B cell (primary cell): ENCODE measurements around the gene FARP1. TPM values are rescaled to one million over a fixed set of nuclear protein-coding genes. Genes with fewer than 3 reads are reported as not detected.

Source experiments
- ATAC-seq: fragments of 200-7000 bp; cut with Tn5 transposase; one replicate; pipeline ENCODE4 v1.10.0; 2021; ENCODE audit warnings: low read depth, mild to moderate bottlenecking, moderate number of reproducible peaks, moderate library complexity
- CTCF ChIA-PET: fragments of 350-600 bp; sonication (Branson Sonifier 250); formaldehyde crosslinking; loops from one replicate; lab custom pipeline; 2021; ENCODE audit warnings: antibody characterized with exemption, inconsistent platforms; lab: Charles Lee
- POLR2A ChIA-PET: fragments of 350-600 bp; sonication (Branson Sonifier 250); formaldehyde crosslinking; loops from one replicate; lab custom pipeline; 2021; ENCODE audit warnings: antibody characterized with exemption; lab: Charles Lee
- DNase-seq: peaks from one replicate; pipeline ENCODE4 v3.0.0; 2013
- H2AFZ ChIP-seq: 2 replicates; pipeline ENCODE4 v1.6.1; 2012; ENCODE audit warnings: mild to moderate bottlenecking, low read depth, low read length; ENCODE audit not compliant: insufficient read depth, poor library complexity, severe bottlenecking
- H3K27ac ChIP-seq, 2 donors: 1 replicate in 1 of 2; 2 replicates in 1 of 2; pipeline ENCODE4 v1.5.1; 2012 to 2013; ENCODE audit warnings: low read length in 2 of 2, mild to moderate bottlenecking in 2 of 2, moderate library complexity in 1 of 2
- H3K27me3 ChIP-seq, 4 experiments: fragments of 200-600 bp in 1 of 4; sonication (generic) in 1 of 4; replicated peaks in 1 of 4; 1 replicate in 2 of 4; 2 replicates in 2 of 4; pipeline versions ENCODE4 v1.6.1 to v1.7.0; 2013 to 2016; ENCODE audit warnings: low read length in 3 of 4, mild to moderate bottlenecking in 2 of 4, mixed read lengths in 1 of 4, moderate library complexity in 1 of 4; ENCODE audit not compliant: insufficient read depth in 4 of 4, control insufficient read depth in 3 of 4; ENCODE audit errors: control extremely low read depth in 1 of 4
- H3K36me3 ChIP-seq, 2 experiments: replicated peaks in 1 of 2; 1 replicate in 1 of 2; 2 replicates in 1 of 2; pipeline versions ENCODE4 v1.6.1 to v1.7.1; 2013; ENCODE audit warnings: low read length in 1 of 2; ENCODE audit not compliant: insufficient read depth in 2 of 2, control insufficient read depth in 1 of 2; ENCODE audit errors: control extremely low read depth in 1 of 2, extremely low read depth in 1 of 2
- H3K4me1 ChIP-seq, 2 donors: fragments of 200-600 bp in 1 of 2; sonication (generic) in 1 of 2; 1 replicate in 1 of 2; 2 replicates in 1 of 2; pipeline versions ENCODE4 v1.5.1 to v1.6.1; 2013 to 2017; ENCODE audit warnings: low read length in 2 of 2; ENCODE audit not compliant: control insufficient read depth in 2 of 2, insufficient read depth in 2 of 2
- H3K4me2 ChIP-seq: replicated peaks from 2 replicates; pipeline ENCODE3; 2012; ENCODE audit warnings: mild to moderate bottlenecking, low read depth, low read length; ENCODE audit not compliant: poor library complexity, severe bottlenecking
- H3K4me3 ChIP-seq, 5 experiments: fragments of 200-600 bp in 1 of 5; sonication (generic) in 1 of 5; 1 replicate in 3 of 5; 2 replicates in 2 of 5; pipeline versions ENCODE4 v1.5.1 to v1.7.0; 2011 to 2016; ENCODE audit warnings: low read length in 4 of 5, mild to moderate bottlenecking in 4 of 5, low read depth in 2 of 5, control low read depth in 1 of 5, moderate library complexity in 1 of 5; ENCODE audit not compliant: insufficient read depth in 1 of 5; ENCODE audit errors: control extremely low read depth in 1 of 5, extremely low read depth in 1 of 5
- H3K79me2 ChIP-seq: fragments of 200-600 bp; sonication (generic); one replicate; pipeline ENCODE4 v1.6.0; 2016; ENCODE audit warnings: low read length; ENCODE audit not compliant: control insufficient read depth, insufficient read depth
- H3K9ac ChIP-seq: fragments of 200-600 bp; sonication (generic); 2 replicates; pipeline ENCODE4 v1.6.1; 2017; ENCODE audit warnings: mild to moderate bottlenecking, low read length, moderate library complexity
- H3K9me3 ChIP-seq, 3 donors: one replicate each; pipeline versions ENCODE4 v1.6.1 to v1.7.1; 2013; ENCODE audit warnings: low read length in 2 of 3; ENCODE audit not compliant: control insufficient read depth in 2 of 3, insufficient read depth in 1 of 3; ENCODE audit errors: control extremely low read depth in 1 of 3
- H4K20me1 ChIP-seq: 2 replicates; pipeline ENCODE4 v1.6.0; 2012; ENCODE audit warnings: mild to moderate bottlenecking, low read length; ENCODE audit not compliant: insufficient read depth, control insufficient read depth, poor library complexity, severe bottlenecking
- H3K27ac Mint-ChIP-seq: one replicate; pipeline ENCODE4 v1.8.0; 2021; ENCODE audit warnings: mixed read lengths
- H3K27me3 Mint-ChIP-seq: one replicate; pipeline ENCODE4 v1.8.0; 2021; ENCODE audit warnings: mixed read lengths
- H3K4me1 Mint-ChIP-seq: one replicate; pipeline ENCODE4 v1.8.0; 2021; ENCODE audit warnings: mixed read lengths
- H3K4me3 Mint-ChIP-seq: one replicate; pipeline ENCODE4 v1.8.0; 2021; ENCODE audit warnings: mixed read lengths
- H3K9me3 Mint-ChIP-seq: one replicate; pipeline ENCODE4 v1.8.0; 2022; ENCODE audit warnings: mixed read lengths; ENCODE audit not compliant: insufficient read depth
- EZH2 ChIP-seq: IDR thresholded peaks from 2 replicates; pipeline ENCODE4 v1.6.1; 2012; ENCODE audit warnings: borderline replicate concordance, low read depth, mild to moderate bottlenecking, moderate library complexity, low read length; ENCODE audit not compliant: insufficient read depth, poor library complexity, severe bottlenecking
- WGBS: methylation state at CpG from one replicate; pipeline ENCODE4 v1.1.5; 2013; ENCODE audit warnings: missing lambda C conversion rate; ENCODE audit not compliant: insufficient coverage; 5-methylcytosine and 5-hydroxymethylcytosine counted together
- intact Hi-C: fragments of 100-400 bp; cut with micrococcal nuclease; formaldehyde crosslinking; loops from one replicate; pipeline ENCODE4 v1.10.0; 2022
- polyA plus RNA-seq: library from polyadenylated mRNA; depleted of rRNA; stranded (reverse); fragments of >200 nt; gene quantifications from 2 replicates; pipeline ENCODE4 v1.2.3, GENCODE V29; 2012
- total RNA-seq, 2 donors: library from RNA; stranded (reverse); fragments of 120-200 nt in 1 of 2; gene quantifications; 1 replicate in 1 of 2; 2 replicates in 1 of 2; pipeline versions ENCODE4 v1.2.3 to v1.2.4, GENCODE V29; 2013 to 2022
- TF ChIP-seq, protein P1 (sequence below): fragments of 200-600 bp; IDR thresholded peaks from one replicate; pipeline ENCODE4 v1.8.0; 2022; ENCODE audit warnings: antibody characterized with exemption, mild to moderate bottlenecking

The FARP1 gene
- total and polyA plus RNA-seq, 2 donors (not counting 1 experiment from before 2014, with no cell fraction given) = 0.15 to 1.5 TPM

DNA sequence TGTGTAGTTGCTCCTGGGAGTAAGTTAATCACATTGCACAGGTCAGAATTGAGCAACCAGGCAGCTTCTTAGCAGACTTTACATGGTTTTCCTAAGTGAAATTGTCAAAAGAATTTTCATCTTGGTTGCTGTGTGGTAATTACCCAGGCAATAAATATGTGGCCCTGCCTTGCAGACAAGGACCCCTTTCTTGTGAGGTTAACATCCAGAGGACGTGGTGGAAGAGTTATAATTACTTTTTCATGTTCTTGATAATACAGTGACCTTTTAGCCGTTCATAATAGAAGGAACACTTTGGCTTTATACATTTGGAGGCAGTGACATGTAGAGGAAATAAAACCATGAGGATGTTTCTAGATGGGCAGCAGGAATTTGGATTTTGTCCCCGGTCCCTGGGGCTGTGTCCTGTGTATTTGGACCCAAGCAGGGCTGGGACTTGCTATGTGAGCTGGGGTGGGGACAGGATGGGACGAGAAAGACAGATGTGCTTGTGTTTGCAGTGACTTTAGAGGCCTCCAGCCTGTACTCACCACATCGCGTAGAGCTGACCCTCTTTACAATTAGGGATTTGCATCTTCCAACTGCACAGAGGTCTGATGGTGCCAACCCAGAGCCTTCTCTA, 277.8 kb downstream of the FARP1 start:
- ChIA-PET CTCF (interaction anchor here (1.1 kb wide), 1 partner anchor 233 kb away, joined by 3 read pairs; no protein-coding TSS in a partner anchor), POLR2A (no interaction called here)
- no peak overlapping the region for H3K27ac ChIP-seq
- no peaks in the 10 kb centered on the region for H3K36me3 ChIP-seq
- ATAC-seq (no peak), DNase-seq (no peak)
- H3K9me3 ChIP-seq = peaks cover 0 to 11% (median 0%) of the 10 kb centered on the region in 3 donors
- no peaks in the 10 kb centered on the region for H4K20me1 ChIP-seq
- H3K27me3 Mint-ChIP-seq = peaks cover under 1% of the 10 kb centered on the region
- no peak overlapping the region for H2AFZ ChIP-seq
- WGBS = 84% methylated on average over 5 of the region's 6 CpGs
- H3K4me3 ChIP-seq = no peak overlapping the region
- no peaks in the 10 kb centered on the region for H3K79me2 ChIP-seq
- H3K9ac ChIP-seq = no peak overlapping the region
- H3K27ac Mint-ChIP-seq = no peak overlapping the region
- H3K4me1 ChIP-seq = no peaks in the 10 kb centered on the region
- no peaks in the 10 kb centered on the region for H3K27me3 ChIP-seq
- no peaks in the 10 kb centered on the region for H3K9me3 Mint-ChIP-seq
- no peaks in the 10 kb centered on the region for H3K4me1 Mint-ChIP-seq
- intact Hi-C loops = no loop called here
- H3K4me3 Mint-ChIP-seq = no peak overlapping the region
- no peak overlapping the region for H3K4me2 ChIP-seq
- TF ChIP-seq, protein P1, sequence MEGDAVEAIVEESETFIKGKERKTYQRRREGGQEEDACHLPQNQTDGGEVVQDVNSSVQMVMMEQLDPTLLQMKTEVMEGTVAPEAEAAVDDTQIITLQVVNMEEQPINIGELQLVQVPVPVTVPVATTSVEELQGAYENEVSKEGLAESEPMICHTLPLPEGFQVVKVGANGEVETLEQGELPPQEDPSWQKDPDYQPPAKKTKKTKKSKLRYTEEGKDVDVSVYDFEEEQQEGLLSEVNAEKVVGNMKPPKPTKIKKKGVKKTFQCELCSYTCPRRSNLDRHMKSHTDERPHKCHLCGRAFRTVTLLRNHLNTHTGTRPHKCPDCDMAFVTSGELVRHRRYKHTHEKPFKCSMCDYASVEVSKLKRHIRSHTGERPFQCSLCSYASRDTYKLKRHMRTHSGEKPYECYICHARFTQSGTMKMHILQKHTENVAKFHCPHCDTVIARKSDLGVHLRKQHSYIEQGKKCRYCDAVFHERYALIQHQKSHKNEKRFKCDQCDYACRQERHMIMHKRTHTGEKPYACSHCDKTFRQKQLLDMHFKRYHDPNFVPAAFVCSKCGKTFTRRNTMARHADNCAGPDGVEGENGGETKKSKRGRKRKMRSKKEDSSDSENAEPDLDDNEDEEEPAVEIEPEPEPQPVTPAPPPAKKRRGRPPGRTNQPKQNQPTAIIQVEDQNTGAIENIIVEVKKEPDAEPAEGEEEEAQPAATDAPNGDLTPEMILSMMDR = no peak
- TF ChIP-seq EZH2 = no peak

DNA sequence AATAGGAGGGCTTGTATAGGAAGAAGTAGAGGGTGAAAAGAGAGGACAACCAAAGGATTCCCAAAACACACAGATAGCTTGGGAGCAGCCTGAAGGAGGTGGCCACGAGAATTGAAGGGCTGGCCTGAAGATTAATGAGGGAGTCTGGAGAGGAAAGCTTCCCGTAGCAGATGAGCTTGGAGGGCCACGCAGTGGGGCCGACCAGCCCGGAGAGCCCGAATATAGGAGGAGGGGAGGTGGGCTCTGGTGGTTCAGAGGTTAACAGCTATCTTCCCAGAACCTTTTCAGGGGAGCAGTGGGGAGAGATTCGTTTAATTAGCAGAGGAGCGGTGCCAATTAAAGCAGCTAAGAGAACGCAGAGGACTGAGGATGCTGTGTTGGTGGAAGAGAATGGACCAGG, 279.2 kb downstream of the FARP1 start:
- no peak overlapping the region for H3K27ac Mint-ChIP-seq
- POLR2A ChIA-PET = no interaction called here

More for the DNA sequence above, 279.2 kb downstream of the FARP1 start:
- CTCF ChIA-PET = interaction anchor here (0.7 kb wide), 1 partner anchor 23 kb away, joined by 3 read pairs; no protein-coding TSS in a partner anchor
- Histone ChIP-seq H2AFZ (no peak overlapping the region), H3K36me3 (no peaks in the 10 kb centered on the region), H4K20me1 (no peaks in the 10 kb centered on the region), H3K79me2 (no peaks in the 10 kb centered on the region), H3K4me1 (no peaks in the 10 kb centered on the region), H3K27ac (no peak overlapping the region), H3K27me3 (peaks cover 0 to 4% (median 0%) of the 10 kb centered on the region in 4 experiments), H3K9me3 (peaks cover 0 to 7% (median 0%) of the 10 kb centered on the region in 3 donors), H3K4me2 (no peak overlapping the region), H3K4me3 (no peak overlapping the region), H3K9ac (no peak overlapping the region)
- no peak for TF ChIP-seq EZH2
- TF ChIP-seq, protein P1 = no peak
- intact Hi-C loops = no loop called here
- ATAC-seq (no peak), DNase-seq (no peak)
- Mint-ChIP-seq H3K4me3 (no peak overlapping the region), H3K27me3 (peaks cover 6% of the 10 kb centered on the region), H3K4me1 (no peaks in the 10 kb centered on the region), H3K9me3 (no peaks in the 10 kb centered on the region)
- 92% methylated on average over 9 of the region's 9 CpGs for WGBS
